Adipocyte (in vitro differentiated cells): Measurements from ENCODE around the gene OXTR.
A peak's percentile ranks its signal among the peaks of the same experiment; 100 is the strongest.
"Not testable (repeated sequence)": the region's sequence is repeated elsewhere in the genome, so short reads cannot be mapped to it uniquely, and the experiment has no call there.

Experiments
- DNase-seq: peaks from one replicate; pipeline ENCODE4 v3.0.0-alpha.2; 2015; ENCODE audit warnings: low read depth
- H3K27me3 ChIP-seq: replicated peaks from 2 replicates; pipeline ENCODE4 v1.7.0; 2013; ENCODE audit warnings: mild to moderate bottlenecking, low read length, moderate library complexity; ENCODE audit not compliant: control insufficient read depth, insufficient read depth
- H3K36me3 ChIP-seq: 2 replicates; pipeline ENCODE4 v1.7.0; 2013; ENCODE audit warnings: low read length, mild to moderate bottlenecking, moderate library complexity; ENCODE audit not compliant: control insufficient read depth, insufficient read depth, severe bottlenecking
- H3K4me1 ChIP-seq: 2 replicates; pipeline ENCODE4 v1.7.0; 2013; ENCODE audit warnings: mild to moderate bottlenecking, low read length, moderate library complexity; ENCODE audit not compliant: control insufficient read depth, insufficient read depth
- H3K4me3 ChIP-seq: 2 replicates; pipeline ENCODE4 v1.7.0; 2013; ENCODE audit warnings: mild to moderate bottlenecking, low read length, moderate library complexity
- H3K9ac ChIP-seq: 2 replicates; pipeline ENCODE4 v1.7.0; 2013; ENCODE audit warnings: mild to moderate bottlenecking, low read length, moderate library complexity
- H3K9me3 ChIP-seq: 2 replicates; pipeline ENCODE4 v1.7.0; 2013; ENCODE audit warnings: mild to moderate bottlenecking, low read length, moderate library complexity; ENCODE audit not compliant: control insufficient read depth

The OXTR gene

DNA sequence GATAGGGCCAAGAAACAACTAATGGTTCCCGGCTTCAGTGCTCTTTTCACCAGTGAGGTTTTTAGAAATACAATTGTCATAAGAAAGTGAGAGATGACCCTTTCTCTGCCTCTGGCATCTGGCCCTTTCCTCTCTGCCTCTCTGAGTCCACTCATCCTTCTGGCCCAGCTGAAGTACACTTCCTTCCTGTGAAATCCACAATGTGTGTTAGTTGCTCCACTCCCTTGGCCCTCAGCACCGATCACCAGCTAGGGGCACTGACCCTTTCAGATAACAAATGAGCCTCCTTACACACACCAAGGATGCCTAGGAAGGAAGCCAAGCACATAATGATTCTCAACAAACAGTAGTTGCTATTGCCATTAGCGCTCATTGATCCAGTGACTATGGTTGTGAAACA, 38.8 kb downstream of the OXTR start:
- H3K9ac ChIP-seq = no peak overlapping the region
- no peak for DNase-seq
- no peaks in the 10 kb centered on the region for H3K9me3 ChIP-seq
- H3K36me3 ChIP-seq = no peaks in the 10 kb centered on the region
- no peaks in the 10 kb centered on the region for H3K27me3 ChIP-seq
- H3K4me3 ChIP-seq = no peak overlapping the region
- H3K4me1 ChIP-seq = peaks cover 3% of the 10 kb centered on the region

DNA sequence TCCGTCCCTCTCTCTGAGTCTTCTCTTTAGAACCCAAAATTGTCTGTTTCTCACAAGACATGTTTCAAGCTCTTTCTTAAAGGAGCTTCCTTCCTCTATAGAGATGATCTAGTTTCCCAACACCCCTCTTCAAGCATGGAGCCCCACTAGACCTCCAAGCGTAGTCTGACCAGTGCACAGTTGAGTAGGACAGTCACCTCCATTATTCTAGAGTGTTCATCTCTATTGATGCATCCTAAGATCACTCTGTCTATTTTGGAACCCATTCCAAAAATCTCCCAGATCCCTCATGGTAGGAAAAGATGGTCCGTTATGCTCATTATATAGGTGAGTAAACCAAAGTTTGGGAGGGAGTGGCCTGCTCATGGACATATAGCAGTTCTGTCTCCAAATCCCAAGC, 39.9 kb downstream of the OXTR start:
- no peak overlapping the region for H3K4me3 ChIP-seq
- H3K9ac ChIP-seq = no peak overlapping the region
- DNase-seq = no peak
- peaks cover 3% of the 10 kb centered on the region for H3K4me1 ChIP-seq
- no peaks in the 10 kb centered on the region for H3K9me3 ChIP-seq
- no peaks in the 10 kb centered on the region for H3K36me3 ChIP-seq
- no peaks in the 10 kb centered on the region for H3K27me3 ChIP-seq

DNA sequence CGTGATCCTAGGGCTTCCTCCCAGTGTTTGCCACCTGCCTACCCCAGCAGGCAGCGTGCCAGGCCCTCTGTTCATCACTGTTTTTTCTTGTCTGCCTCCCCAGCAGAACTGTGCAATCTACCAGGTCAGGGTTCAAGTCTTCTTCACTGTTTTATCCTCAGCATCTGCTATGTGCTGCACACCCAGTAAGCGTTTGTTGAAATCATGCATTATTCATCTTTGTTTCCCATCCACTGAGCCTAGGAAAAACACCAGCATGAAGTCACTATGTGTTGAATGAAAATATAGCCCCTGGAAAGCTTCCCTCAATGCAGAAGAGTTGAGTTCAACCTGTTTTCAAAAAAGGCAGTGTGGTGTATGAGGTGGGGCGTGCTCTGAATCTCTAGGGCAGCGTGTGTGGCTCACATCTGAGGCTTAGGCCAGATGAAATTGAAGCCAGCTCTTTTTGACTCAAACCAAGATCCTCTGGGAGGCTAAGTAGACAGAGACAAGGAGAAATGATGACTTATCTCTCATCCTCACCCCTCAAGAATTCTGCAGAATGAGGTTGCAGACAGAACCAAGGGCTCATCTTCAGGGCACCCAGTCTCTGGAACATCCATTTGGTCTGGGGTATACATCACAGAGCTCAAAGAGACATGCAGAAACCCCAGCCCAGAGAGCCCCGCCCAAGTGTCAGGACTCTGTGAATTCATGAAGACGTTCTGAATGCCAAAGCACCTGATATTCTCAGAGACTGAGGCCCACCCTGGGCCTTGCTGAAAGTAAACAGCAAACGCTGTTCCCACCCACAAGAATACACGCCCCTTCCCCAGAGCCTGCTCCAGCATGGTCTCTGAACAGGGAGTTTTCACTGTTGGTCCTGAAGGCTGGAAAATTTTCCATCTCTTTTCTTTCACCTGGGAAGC, 41.6 kb downstream of the OXTR start:
- H3K4me1 ChIP-seq = no peaks in the 10 kb centered on the region
- DNase-seq = no peak
- no peaks in the 10 kb centered on the region for H3K9me3 ChIP-seq
- H3K27me3 ChIP-seq = no peaks in the 10 kb centered on the region
- no peaks in the 10 kb centered on the region for H3K36me3 ChIP-seq
- H3K4me3 ChIP-seq = no peak overlapping the region
- no peak overlapping the region for H3K9ac ChIP-seq

DNA sequence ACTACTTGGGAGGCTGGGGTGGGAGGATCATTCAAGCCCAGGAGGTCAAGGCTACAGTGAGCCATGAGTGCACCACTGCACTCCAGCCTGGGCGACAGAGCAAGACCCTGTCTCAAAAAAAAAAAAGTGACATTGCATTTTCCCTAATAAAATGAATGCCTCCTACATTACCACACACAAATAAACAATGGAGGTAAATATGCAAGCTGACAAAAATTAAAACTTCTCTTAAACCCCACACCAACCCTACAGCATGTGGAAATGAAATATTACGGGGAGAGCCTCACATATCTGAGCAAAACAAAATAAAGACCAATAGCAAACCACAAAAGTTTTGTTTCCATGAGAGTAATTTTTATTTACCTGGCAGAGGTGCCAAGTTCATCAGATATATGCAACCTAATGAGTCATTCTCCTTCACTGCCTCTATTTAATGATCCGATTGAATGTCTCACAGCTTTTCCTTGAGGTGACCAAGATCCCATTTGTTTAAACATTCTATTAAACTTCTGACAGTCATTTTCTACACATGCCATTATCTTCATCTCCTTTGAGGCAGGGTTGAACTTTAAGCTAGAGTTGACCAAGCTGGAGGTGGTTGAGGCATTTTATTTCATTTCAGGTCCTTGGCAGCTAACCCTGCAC, 45.2 kb downstream of the OXTR start:
- no peaks in the 10 kb centered on the region for H3K4me1 ChIP-seq
- DNase-seq = no peak
- H3K9me3 ChIP-seq = no peaks in the 10 kb centered on the region
- H3K27me3 ChIP-seq = no peaks in the 10 kb centered on the region
- no peaks in the 10 kb centered on the region for H3K36me3 ChIP-seq
- H3K4me3 ChIP-seq = no peak overlapping the region
- H3K9ac ChIP-seq = no peak overlapping the region

DNA sequence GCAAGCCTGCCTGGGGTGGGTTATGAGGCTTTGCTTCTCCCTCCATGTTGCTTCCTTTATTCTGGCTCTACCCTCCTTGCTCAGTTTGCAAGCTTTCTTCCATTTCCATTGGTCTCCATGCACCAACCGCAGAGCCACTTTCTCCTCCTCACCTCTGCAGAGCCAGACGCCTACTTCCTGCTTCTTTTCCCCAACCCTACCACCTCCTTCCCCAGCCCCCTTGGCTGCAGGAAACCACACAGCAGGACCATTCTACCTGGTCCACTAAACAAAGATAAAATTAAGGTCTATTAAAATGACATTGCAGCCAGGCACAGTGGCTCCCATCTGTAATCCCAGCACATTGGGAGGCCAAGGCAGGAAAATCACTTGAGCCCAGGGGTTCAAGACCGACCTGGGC, 45.8 kb downstream of the OXTR start:
- no peak overlapping the region for H3K9ac ChIP-seq
- no peaks in the 10 kb centered on the region for H3K4me1 ChIP-seq
- no peak for DNase-seq
- no peaks in the 10 kb centered on the region for H3K9me3 ChIP-seq
- no peaks in the 10 kb centered on the region for H3K36me3 ChIP-seq
- no peak overlapping the region for H3K4me3 ChIP-seq
- no peaks in the 10 kb centered on the region for H3K27me3 ChIP-seq

DNA sequence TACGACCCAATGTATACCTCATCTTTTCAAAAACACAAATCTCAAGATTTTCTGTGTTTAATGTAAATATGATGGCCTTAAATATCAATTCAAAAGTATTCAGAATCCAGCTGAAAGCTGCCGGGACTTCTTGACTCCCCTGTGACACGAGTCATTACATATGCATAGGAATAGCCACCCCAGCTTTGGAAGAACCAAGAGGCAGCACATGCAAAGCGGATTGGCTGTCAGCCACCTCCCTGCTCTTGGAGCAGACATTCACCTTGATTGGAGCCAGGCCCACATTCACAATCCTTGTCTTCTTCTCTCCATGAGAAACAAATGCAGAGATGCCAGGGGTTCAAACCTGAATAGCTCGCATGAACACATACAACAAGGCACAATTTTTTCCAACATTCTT, 46.6 kb downstream of the OXTR start:
- Histone ChIP-seq H3K4me3 (no peak overlapping the region), H3K9ac (no peak overlapping the region), H3K36me3 (no peaks in the 10 kb centered on the region), H3K4me1 (no peaks in the 10 kb centered on the region), H3K27me3 (no peaks in the 10 kb centered on the region), H3K9me3 (no peaks in the 10 kb centered on the region)
- no peak for DNase-seq

DNA sequence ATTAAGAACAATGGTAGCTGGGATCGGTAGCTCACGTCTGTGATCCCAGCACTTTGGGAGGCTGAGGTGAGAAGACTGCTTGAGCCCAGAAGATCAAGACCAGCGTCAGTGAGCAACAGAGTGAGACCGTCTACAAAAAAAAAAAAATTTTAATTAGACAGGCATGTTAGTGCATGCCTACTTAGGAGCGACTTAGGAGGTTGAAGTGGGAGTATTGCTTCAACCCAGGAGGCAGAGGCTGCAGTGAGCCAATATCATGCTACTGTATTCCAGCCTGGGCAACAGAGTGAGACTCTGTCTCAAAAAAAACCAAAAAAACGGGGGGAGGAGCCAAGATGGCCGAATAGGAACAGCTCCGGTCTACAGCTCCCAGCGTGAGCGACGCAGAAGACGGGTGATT, 53.7 kb downstream of the OXTR start:
- H3K4me3 ChIP-seq, H3K36me3 ChIP-seq, H3K4me1 ChIP-seq, DNase-seq, H3K9ac ChIP-seq, H3K9me3 ChIP-seq: not testable (repeated sequence)
- peaks cover 28% of the 10 kb centered on the region for H3K27me3 ChIP-seq

DNA sequence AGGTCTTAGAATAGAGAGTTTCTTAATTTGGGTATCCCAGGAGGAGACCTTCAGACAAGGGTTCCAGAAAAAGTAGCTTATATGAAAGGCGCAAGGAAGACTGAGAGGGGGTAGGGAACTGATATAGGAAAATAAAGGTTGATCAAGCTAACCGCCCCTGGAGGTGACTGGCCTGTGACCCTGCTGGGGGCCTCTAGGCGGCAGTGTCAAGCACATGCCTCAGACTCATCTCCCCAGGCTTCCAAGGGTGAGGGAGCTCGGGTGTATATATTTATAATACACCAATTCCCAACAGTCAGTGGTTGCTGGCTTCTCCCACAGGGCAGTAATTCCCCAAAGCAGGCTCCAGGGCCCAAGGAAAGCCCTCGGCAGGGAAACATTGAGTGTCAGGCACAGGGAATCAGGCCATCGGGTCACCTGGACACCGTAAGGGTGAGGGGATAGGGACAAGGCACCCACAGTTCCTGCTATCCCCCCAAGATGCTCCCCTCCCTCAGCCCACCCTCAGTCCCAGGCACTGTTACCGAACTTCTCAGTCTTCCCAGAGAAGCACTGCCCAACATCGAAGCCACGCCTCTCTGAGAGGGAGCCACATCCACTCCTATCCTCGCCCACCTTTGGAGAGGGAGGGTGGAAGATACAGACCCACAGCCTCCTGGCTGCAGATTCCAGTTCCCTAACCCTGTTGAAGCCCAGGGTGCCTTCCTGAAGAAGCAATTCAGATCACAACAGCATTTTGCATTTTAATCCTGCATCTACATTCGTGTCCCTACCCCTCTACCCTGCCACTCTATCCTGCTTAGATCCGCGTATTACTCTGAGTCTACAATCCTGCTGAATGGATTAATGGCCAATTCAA, 55.3 kb downstream of the OXTR start:
- no peak overlapping the region for H3K4me3 ChIP-seq
- no peak overlapping the region for H3K9ac ChIP-seq
- DNase-seq = no peak
- H3K27me3 ChIP-seq = peaks cover 38% of the 10 kb centered on the region
- H3K9me3 ChIP-seq = no peaks in the 10 kb centered on the region
- peaks cover 3% of the 10 kb centered on the region for H3K4me1 ChIP-seq
- no peaks in the 10 kb centered on the region for H3K36me3 ChIP-seq

DNA sequence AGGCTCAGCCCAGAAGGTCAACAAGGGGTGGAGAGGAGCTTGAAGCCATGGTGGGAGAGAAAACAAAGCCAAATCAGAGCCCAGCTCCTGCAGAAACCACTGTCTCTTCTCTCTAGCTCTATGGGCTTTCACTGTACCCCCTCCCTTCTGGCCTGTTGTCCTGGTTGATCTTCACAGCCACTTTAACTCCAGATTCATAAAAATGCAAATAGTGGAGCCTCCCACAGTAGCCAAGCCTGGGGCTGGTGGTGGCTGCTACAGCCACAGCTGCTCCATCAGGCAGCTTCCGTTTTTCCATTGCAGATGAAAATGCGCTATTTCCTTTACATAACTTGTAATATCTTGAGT, 56.5 kb downstream of the OXTR start:
- Histone ChIP-seq H3K9ac (no peak overlapping the region), H3K36me3 (no peaks in the 10 kb centered on the region), H3K4me1 (peaks cover 3% of the 10 kb centered on the region), H3K27me3 (peaks cover 40% of the 10 kb centered on the region), H3K4me3 (no peak overlapping the region), H3K9me3 (peaks cover 11% of the 10 kb centered on the region)
- no peak for DNase-seq

DNA sequence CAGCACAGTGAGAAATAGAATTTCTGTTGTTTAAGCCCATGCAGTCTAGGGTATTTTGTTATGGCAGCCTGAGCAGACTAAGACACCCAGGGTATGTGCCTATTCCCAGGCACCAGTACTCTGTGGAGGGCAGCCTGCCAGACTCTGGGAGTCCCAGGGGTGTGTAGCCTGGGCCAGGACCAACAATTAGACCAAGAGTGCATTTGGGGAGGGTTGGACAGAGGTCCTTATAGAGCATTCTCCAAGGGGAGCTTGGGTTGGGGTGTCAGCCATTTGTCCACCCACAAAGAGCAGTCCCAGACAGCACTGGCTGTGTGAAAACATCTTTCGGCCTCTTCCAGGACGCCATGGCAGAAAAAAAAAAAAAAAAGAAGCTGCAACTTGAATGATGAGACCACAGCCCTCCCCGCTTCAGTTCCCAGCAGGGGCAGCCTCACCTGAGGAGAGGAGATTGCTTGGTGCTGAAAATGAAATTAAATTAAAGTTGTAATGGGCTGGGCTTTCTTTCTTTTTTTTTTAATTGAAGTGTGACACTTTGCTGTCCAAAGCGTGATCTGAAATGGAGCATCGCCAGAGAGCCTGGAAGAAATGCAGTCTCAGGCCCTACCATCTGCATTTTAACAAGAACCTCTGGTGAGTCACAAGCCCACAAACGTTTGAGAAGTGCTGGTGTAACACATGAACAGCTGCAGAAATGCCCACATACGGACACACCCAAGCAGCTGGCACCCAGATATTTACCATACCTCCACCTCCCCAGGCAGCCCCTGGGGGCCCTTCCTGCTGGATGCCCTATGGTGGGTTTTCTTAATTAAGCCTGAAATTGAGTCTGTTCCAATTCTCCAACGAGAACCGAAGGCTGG, 57.1 kb downstream of the OXTR start:
- Histone ChIP-seq H3K4me1 (peaks cover 3% of the 10 kb centered on the region), H3K4me3 (no peak overlapping the region)

More for the DNA sequence above, 57.1 kb downstream of the OXTR start:
- Histone ChIP-seq H3K27me3 (peaks cover 43% of the 10 kb centered on the region), H3K36me3 (no peaks in the 10 kb centered on the region), H3K9me3 (peaks cover 17% of the 10 kb centered on the region), H3K9ac (no peak overlapping the region)
- DNase-seq = peak; percentile 64
